SK-N-MC (cell line): ENCODE data around the gene FAHD2B.
"Not testable (repeated sequence)": the region's sequence is repeated elsewhere in the genome, so short reads cannot be mapped to it uniquely, and the experiment has no call there.

ENCODE experiments used
- EZH2 ChIP-seq: fragments of 200-600 bp; sonication (generic); IDR thresholded peaks from one replicate; pipeline ENCODE4 v1.6.1; 2017; ENCODE audit warnings: antibody characterized with exemption
- POLR2AphosphoS5 ChIP-seq: IDR thresholded peaks from 2 replicates; pipeline ENCODE4 v1.6.1; 2012; ENCODE audit warnings: mild to moderate bottlenecking, low read depth, low read length, borderline replicate concordance

- TF ChIP-seq POLR2AphosphoS5, EZH2: not testable (repeated sequence)
These were observed 9.6 kb downstream of the FAHD2B start for GRCh38 chr2:97085093-97085492.
